NCI-H748 (cell line): ENCODE data around the gene PRKCD.
A peak's percentile ranks its signal among the peaks of the same experiment; 100 is the strongest.

Experiments
- DNase-seq: peaks from one replicate; lab custom pipeline; 2025; ENCODE audit not compliant: unreplicated experiment; lab: John Stamatoyannopoulos, UW

Gene PRKCD

DNA sequence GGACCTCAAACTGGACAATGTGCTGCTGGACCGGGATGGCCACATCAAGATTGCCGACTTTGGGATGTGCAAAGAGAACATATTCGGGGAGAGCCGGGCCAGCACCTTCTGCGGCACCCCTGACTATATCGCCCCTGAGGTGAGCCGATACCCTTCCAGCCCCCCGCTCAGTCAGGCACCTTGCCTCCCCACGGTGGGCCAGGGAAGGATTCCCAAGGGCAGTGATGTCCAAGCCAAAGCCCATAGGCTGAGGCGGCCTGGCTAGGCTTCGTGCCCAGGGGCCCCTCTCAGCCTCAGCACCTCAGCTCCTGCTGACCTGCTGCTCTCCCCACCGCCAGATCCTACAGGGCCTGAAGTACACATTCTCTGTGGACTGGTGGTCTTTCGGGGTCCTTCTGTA is 27.7 kb downstream of the PRKCD start:
- DNase-seq, result no peak

DNA sequence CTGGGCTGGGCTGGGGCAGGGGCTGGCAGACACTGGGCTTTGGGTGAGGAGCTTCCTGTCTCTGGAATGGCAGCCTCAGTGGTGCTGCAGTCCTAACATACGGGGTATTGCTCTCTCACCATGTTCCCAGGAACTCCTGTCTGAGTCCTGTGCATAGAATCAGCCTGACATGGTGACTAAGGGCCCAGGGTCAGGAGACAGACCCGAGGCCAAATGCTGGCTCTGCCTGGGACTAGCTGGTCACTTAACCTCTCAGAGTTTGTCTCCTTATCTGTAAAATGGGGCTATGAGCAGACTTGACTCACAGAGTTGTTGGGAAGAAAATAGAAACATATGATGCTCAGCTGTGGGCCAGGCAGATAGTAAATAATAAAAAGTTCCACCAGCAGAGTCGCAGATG is 28.3 kb downstream of the PRKCD start:
- DNase-seq, result no peak

DNA sequence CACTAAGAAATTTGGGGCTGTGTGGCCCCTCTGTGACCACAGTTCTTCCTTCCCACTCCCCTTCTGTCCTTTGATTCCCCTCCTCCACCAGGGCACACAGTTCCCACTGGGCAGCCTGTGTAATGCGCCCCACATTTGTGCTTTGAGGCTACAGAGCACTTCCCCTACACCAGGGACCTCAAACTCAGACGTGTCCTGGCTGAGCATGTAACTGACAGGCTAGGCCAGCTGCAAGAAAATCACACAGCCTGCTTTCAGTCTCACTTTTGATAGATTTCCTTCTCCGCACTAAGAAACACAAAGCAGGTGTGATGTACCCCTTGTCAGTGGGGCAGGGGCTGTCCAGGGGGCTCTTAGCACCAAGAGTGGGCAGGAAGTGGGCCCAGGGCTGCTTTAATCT is 29.6 kb downstream of the PRKCD start:
- no peak for DNase-seq

DNA sequence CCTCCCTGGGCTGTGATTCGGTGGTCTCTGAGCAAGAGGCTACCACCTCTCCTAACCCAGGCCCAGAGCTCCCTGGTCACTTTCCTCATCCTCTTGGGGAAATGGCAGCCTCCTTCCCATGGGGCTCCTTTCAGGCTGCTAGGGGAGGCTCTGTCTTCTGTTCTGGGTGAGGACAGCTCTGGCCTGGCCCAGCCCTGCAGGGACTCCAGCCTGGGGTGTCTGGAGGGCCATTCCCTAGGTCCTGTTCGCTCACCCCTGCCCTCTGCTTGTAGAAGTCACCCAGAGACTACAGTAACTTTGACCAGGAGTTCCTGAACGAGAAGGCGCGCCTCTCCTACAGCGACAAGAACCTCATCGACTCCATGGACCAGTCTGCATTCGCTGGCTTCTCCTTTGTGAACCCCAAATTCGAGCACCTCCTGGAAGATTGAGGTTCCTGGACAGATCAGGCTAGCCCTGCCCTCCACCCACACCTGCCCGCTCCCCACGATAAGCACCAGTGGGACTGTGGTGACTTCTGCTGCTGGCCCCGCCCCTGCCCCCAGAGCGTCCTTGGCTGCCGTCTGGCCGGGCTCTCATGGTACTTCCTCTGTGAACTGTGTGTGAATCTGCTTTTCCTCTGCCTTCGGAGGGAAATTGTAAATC is 30.9 kb downstream of the PRKCD start:
- no peak for DNase-seq

DNA sequence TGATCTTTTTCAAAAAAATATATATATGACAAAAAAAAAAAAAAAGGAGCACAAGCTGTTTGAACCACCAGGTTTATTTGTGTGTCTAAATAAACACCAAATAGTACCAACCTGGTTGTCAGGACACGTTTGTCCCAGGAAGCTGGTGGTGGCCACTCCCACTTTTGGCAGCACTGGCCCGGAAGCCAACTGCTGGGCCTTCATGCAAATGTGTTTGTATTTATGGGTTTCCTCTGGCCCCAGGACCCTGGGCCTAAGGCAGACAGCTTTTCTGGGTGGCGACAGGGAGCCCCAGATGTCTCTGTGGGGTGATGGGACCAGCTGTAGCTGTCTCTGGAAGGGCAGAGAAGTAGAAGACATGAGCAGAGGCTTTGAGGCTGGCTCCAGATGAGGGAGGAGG is 31.6 kb downstream of the PRKCD start:
- DNase-seq, result no peak

DNA sequence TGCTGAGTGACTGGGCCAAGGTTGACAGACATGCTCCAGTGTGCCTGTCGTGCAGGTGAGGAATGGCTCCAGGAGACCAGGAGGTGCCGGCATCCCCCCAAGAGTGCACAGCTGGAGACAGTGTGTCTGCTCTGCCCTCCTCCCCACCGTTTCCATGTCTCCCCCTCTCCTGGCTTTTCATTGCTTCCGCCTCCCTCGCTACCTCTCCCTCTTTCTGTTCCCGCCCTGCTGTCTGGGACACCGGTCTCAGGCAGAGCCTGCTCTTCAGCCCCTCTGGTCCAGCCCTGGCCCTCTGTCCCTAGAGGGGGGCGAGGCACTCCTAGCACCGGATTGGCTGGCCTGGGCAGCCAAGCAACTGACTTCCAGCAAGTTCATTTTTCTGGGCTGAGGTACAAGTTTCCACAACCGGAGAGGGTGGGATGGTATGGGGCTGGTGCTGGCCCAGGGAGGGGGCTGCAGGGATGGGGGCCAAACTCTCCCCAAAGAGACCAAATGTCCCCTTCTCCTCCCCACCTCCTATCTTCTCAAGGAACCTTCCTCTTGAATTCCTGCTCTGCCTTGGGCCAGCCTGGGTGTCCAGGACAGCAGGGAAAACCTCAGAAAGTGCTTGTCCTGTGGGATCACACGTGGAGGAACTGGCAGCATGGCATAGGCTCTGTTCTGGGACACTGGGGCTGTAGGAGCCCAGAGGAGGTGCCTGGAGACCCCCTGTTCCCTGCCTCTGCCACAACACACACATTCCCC is 32.6 kb downstream of the PRKCD start:
- DNase-seq, result no peak

DNA sequence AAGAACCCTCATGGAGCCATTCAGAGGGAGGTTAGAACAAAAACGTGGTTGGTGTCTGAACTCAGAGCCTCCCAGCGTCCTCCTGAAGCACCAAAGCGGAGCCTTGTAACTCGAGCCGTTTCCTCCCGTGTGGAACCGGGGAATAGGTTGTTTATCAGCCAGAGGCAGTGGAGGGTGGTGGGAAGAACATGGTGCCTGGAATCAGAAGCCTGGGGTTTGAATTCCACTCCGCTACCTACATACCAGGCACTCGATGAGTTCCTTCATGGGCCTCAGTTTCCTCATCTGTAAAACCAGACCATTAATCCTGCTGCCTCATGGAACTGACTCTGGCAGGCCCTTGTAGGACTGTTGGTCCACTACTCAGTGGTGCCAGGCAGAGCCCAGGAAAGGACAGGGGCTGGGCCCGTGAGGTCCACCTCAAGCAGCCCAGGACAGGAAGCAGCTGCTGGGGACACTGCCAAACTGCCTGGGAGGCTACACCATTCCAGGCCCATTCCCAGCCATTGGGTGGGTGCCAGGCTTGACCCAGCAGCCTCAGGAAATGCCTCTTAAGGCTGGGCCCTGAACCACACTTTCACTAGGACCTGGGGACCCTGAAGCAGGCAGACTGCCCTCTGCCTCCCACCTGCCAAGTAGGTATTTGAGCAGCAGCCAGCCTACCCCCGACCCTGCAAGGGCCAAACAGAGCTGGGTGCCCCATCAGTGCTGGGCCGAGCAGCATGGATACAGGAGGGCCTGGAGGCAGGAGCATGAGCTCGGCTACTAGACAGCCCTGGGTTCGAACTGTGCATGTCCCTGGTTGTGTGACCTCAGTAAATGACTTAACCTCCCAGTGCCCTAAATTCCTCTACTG is 33.4 kb downstream of the PRKCD start:
- peak; percentile 7 for DNase-seq

DNA sequence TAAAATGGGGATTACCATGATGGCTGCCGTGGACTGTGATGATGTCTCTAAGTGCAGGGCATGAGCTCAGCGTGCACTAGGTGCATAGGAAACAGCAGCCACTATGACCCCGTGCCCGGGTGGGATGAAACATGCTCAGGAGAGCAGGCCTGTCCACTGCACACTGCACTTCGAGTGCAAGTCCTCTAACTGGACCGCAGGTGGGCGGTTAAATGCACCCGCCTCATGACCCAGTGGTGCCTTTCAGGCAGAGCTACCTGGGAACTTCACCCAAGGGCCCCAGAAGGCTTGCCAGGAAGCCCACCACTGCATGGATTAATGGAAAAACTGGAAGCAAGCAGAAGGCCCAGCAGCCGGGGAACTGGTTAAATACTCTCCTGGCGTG is 34.0 kb downstream of the PRKCD start:
- DNase-seq, result no peak

DNA sequence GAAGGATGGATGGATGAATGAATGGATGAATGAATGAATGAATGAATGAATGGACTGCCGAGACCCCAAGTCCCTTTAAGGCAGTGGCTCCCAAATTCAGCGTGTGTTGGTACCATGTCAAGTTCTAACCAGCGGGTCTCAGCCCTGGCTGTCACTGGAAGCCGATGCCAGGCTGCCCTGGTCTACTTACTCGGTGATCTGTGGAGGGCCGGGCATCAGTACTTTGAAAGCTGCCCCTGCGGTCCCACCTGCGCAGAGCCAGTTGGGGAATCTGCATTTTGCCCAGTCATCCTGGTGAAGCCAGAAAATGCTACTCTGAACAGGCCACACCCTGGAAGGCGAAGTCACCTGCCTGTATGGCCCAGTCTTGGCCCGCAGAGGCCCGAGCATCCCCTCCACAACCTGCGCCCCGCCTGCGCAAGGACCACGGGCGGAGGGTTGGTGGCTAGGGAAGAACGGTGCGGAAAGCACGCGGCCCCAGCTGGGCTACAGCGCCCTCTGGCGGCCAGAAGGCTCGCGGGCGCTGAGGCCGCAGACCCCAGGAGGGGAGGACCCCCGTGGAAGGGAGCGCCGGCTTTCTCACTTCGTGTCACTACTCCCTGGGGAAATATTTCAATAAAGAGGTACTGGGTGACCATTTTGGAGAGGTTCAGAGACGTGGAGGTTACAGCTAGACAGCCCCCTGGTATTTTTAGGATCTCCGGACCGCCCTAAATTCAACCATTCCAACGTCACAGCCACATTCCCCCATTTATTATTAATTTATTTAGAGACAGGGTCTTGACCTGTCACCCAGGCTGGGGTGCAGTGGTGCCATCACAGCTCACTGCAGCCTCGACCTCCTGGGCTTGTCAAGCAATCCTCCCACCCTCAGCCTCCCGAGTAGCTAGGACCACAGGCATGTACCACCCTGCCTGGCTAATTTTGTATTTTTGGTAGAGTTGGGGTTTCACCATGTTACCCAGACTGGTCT is 34.9 kb downstream of the PRKCD start:
- DNase-seq, result peak; percentile 64

DNA sequence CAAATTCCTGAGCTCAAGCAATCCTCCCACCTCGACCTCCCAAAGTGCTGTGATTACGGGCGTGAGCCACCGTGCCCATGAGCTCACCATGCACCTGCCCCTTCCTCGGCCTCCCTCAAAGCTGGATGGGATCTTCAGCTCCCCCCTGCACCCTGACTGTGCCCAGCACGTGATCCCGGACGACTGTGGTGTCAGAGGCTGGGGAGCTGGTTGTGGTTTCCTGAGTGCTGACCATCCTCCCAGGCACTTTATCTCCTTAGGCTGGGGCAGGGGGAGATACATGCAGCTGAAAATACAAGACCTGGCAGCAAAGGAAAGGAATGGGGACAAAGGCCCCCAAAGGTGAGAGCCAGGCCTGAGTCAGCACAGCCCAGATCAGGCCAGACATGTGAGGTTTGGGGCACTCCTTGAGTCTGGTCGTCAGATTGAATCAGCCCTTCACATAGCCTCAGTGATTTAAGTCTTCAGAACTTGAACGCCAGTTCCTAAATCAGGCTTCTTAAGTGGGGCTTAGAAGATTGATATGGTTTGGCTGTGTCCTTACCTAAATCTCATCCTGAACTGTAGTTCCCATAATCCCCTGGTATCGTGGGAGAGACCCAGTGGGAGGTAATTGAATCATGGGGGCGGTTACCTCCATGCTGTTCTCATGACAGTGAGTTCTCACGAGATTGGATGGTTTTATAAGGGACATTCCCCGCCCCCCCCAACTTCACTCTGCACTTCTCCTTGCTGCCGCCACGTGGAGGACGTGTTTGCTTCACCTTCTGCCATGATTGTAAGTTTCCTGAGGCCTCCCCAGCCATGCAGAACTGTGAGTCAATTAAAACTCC is 35.8 kb downstream of the PRKCD start:
- no peak for DNase-seq

DNA sequence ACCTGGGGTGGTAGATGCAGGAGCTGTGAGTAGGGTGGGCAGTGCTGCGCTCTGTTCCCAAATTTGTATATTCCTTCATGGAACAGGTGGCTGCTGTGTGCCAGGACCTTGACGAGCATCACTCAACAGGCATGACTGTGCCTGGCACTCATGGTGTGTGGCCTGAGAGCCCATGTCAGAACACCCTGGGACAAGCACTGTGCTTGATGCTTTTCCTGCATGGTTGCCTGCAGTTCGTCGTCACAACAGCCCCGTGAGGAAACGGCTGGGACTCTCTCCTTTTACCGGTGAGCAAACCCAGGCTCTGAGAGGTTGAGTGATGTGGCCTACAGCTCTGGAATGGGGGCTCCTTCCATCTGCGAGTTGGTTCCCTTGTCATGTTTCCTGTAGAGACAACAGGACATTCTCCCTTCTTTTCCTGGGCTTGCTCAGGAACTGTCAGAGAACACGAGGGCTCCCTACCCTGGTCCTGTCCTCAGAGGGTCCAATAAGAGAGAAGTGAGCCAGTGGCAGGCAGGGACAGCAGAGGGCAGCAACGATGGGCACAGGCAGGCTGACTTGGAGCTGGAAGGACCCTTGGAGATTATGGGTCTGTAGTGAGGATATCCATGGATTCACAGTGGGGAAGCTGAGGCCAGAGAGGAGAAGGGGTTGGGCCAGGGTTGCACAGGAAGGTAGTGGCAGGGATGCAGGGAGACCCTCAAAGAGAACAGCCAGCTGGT is 37.4 kb downstream of the PRKCD start:
- DNase-seq, result no peak

DNA sequence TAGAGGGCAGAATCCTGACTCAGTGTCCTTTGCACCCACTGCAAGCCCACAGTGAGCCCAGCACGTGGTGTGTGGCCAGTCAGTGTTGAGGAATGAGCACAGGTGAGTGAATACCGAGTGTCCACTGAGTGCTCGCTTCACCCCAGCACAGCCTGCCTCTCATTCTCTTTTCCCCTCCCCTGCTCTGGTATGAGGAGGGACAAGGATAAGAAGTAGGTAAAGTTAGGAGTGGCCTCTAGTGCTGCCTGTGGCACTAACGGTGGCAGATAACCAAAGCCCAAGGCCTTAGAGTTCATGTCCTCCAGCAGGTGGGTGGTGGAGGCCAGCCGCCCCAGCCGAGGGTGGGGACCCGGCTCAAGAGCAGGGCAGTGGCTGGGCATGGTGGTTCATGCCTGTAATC is 38.0 kb downstream of the PRKCD start:
- no peak for DNase-seq

DNA sequence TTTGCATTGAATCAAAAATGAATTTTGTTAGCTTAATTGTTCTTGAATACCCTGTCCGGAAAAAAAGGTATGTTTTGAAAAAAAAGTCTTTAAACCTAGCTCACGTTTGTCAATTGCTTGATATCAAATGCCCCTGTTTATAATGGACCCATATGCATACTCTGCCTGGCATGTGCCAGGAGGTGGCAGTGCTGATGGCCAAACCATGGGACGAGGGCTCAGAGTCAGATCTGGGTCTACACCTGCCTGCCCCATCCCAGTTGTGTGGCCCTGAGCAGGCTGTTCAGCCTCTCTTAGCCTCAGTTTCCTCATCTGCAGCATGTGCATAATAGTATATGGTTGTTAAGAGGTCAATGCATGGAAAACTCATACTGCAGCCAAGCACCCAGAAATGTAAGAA is 38.8 kb downstream of the PRKCD start:
- DNase-seq, result peak; percentile 2

DNA sequence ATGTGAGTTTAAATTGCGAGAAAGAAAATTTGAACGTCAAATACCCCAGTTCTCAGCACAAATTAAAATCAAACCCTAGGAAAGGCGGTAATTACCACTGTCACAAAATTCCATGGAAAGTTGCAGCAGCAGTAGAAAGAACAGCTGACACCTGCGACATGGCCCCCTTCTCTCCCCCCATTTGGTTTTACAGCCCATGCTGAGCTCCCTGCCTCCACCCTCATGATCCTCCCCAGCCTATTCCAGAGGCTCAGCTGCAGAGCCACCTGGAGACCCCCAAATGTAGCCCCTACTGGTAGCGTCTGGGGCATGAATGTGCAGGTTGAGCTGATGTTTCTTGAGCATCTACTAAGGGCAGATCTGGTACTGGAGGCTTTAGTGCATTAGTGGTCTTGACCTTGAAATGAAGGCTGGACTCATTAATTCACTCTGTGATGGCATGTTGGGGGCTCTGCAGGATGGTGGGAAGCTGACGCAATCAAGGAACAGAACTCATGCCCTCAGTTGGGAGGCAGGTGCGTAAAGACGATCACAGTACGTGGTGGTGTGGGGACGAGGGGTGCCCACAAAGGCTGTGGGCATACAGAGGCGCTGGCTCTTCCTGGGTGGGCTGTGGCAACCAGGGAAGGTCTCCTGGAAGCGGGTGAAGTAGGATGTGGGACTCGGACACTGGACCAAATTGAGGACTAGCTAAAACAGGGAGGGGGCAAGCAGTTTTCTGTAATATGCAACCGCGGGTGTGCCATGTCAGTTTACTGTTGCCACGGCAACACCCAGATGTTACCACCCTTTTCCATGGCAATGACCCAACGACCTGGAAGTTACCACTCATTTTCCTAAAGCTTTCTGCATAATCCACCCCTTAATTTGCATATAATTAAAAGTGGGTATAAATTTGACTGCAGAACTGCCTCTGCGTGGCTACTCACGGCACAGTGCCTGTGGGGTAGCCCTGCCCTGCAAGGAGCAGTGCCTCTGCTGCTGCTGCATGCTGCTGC is 39.8 kb downstream of the PRKCD start:
- peak; percentile 2 for DNase-seq

DNA sequence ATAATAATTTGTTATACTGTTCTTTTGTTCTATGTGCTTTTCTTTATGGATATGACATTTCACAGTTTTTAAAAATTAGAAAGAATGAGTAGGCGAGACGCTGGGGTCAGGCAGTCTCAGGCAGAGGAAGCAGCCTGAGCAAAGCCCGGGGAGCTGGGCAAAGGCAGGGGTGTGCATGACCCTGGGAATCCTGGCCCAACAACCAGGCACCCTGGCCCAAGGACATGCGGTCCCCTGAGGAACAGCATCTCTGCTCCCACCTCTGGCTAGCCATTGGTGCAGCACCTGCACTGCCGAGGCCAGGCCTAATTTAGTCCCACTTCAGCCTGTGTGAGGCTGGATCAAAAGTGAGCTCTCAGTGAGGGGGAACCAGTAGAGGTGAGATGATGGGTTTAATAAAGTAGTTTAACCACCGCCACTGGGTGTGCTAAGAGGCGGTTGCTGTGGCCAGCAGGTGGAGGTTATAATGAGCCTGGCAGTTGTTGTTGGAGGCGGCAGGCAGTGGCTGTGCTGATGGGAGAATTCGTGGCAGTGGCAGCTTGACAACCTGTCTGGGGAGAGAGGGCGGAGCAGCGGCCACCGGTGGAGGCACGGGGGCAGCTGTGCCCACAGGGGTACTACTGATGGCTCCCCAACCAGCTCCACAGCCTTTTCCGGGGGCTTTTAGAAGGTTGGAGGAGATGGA is 41.5 kb downstream of the PRKCD start:
- DNase-seq, result peak; percentile 9

DNA sequence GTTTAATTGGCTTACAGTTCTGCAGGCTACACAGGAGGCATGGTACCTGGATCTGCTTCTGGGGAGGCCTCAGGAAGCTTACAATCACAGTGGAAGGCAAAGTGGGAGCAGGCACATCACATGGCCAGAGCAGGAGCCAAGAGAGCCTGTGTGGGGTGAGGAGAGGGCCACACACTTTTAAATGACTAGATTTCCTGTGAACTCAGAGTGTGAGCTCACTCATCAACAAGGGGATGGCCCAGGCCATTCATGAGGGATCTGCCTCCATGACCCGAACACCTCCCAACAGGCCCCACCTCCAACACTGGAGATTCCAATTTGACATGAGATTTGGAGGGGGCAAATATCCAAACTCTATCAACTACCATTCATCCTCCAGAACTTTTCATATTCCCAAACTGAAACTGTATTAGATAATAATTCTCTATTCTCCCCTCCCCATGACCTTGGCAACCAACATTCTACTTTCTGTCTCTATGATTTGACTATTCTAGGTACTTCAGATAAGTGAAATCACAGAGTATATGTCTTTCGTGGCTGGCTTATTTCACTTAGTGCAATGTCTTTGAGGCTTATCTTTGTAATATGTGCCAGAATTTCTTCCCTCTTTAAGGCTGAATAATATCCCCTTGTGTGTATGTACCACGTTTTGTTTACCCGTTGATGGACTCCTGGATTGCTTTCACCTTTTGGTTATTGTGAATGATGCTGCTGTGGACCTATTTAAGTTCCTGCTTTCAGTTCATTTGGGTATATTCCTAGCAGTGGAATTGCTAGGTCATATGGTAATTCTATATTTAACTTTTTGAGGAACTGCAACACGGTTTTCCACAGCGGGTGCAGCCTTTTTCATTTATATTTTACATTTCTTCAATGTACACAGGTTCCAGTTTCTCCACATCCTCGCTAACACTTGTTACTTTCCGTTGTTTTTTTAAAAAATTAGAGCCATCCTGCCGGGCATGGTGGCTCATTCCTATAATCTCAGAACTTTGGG is 51.0 kb downstream of the PRKCD start:
- DNase-seq, result no peak
